Rectal smooth muscle tissue (tissue), 1 donor: ENCODE measurements around the gene PDCD2L.
"Not testable (repeated sequence)": the region's sequence is repeated elsewhere in the genome, so short reads cannot be mapped to it uniquely, and the experiment has no call there.

Source experiments
- H3K27ac ChIP-seq: one replicate; pipeline ENCODE4 v1.7.0; 2013; ENCODE audit warnings: low read depth, low read length, inconsistent platforms
- H3K27me3 ChIP-seq: one replicate; pipeline ENCODE4 v1.7.0; 2013; ENCODE audit warnings: low read length; ENCODE audit not compliant: control insufficient read depth, insufficient read depth
- H3K36me3 ChIP-seq: one replicate; pipeline ENCODE4 v1.7.0; 2013; ENCODE audit warnings: low read length; ENCODE audit not compliant: control insufficient read depth, insufficient read depth
- H3K4me1 ChIP-seq: one replicate; pipeline ENCODE4 v1.7.0; 2013; ENCODE audit warnings: low read length; ENCODE audit not compliant: control insufficient read depth, insufficient read depth
- H3K4me3 ChIP-seq: one replicate; pipeline ENCODE4 v1.7.0; 2013; ENCODE audit warnings: low read length
- H3K9ac ChIP-seq: one replicate; pipeline ENCODE4 v1.7.0; 2013; ENCODE audit warnings: low read length

PDCD2L gene

DNA sequence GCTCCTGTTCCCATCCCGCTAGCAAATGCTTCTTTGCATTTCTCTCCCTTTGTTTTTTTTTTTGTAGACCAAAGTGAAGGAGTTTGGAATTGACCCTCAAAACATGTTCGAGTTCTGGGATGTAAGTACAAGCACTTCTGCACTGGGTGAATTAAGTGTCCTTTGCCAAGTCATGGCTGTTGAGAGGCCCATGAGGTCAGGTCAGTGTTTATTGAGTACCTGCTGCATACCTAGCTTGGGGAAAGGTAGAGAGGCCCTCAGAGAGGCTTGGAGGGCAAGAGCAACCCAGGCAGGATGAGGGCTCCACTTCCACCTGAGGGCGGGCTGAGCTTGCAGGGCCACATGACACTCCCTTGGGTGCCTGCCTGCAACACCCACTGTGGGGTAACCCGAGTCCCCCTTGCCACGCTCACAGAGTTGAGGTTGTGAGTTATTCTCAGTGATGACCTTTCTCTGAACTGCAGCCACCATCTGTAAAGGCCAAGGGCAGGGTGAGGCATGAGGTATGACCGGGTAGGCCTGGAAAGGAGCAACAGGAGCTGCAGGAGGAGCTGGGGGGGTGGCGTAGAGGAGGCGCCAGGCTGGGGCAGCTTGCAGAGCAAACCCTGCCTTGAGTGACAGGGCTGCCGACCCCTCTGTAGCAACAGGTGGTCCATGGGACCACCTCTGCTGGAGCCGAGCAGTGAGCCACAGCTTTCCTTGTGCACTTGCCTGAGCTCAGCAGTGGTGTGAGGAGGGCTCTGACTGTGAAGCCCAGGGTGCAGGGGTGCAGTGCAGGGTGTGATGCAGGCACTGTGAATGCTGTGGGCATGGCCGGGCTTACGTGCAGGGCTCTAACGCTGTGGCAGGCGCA lies 22.6 kb upstream of the PDCD2L start:
- Histone ChIP-seq H3K27ac (no peak overlapping the region), H3K9ac (no peak overlapping the region), H3K4me1 (no peaks in the 10 kb centered on the region), H3K36me3 (peaks cover 64% of the 10 kb centered on the region), H3K27me3 (no peaks in the 10 kb centered on the region), H3K4me3 (no peak overlapping the region)

DNA sequence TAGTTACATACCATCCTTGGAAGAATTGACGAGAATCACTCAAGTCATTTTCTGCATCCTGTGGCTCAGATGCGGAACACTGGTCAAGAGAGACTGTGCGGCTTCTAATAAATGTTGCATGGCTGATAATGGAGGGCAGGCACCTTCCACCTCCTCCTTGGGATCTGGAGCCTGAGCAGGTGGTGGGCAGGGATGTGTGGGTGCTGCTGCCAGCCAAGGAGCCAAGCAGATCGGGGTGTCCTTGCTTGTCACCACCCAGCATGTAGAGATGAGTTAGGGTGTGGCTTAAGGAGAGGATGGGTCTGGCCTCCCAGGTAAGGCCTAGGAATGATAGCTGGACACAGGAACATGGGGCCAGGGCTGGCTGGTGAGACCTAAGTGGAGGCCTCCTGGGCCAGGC lies 21.7 kb upstream of the PDCD2L start:
- Histone ChIP-seq H3K27ac (no peak overlapping the region), H3K36me3 (peaks cover 66% of the 10 kb centered on the region), H3K27me3 (no peaks in the 10 kb centered on the region), H3K9ac (no peak overlapping the region), H3K4me3 (no peak overlapping the region), H3K4me1 (no peaks in the 10 kb centered on the region)

DNA sequence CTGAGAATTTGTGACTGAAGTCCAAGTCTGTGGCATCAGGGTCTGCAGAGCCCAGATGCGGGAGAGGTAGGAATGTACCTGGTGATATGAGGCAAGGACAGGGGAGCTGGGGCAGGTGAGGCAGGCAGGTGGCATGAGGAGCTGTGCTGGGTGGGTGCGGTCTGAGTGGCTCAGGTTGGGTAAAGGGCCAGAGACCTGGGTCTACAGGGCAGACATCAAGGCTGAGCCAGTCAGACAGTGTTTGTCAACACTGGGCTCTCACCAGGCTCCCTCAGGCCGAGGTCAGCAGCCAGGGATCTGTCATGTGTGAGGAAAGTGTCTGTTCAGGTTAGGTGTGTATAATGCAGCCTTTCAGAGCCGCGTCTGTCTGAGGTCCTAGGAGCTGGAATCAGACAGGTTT lies 20.6 kb upstream of the PDCD2L start:
- no peak overlapping the region for H3K4me3 ChIP-seq
- no peak overlapping the region for H3K27ac ChIP-seq
- H3K27me3 ChIP-seq: no peaks in the 10 kb centered on the region
- no peak overlapping the region for H3K9ac ChIP-seq
- peaks cover 61% of the 10 kb centered on the region for H3K36me3 ChIP-seq
- H3K4me1 ChIP-seq: no peaks in the 10 kb centered on the region

- no peaks in the 10 kb centered on the region for H3K27me3 ChIP-seq
- no peak overlapping the region for H3K27ac ChIP-seq
- H3K36me3 ChIP-seq: peaks cover 59% of the 10 kb centered on the region
- H3K9ac ChIP-seq: no peak overlapping the region
- H3K4me3 ChIP-seq: no peak overlapping the region
- no peaks in the 10 kb centered on the region for H3K4me1 ChIP-seq
Observed at GRCh38 chr19:34386645-34387445, 17.4 kb upstream of the PDCD2L start.

DNA sequence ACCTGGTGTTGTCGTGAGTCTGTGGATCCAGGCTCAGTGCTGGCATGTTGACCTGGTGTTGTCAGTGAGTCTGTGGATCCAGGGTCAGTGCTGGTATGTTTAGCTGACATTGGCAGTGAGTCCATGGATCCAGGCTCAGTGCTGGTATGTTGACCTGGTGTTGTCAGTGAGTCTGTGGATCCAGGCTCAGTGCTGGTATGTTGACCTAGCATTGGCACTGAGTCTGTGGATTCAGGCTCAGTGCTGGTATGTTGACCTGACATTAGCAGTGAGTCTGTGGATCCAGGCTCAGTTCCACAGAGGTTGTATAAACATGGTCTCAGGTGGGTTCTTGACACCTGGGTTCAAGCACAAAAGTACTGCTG lies 16.8 kb upstream of the PDCD2L start:
- H3K4me1 ChIP-seq: no peaks in the 10 kb centered on the region
- no peak overlapping the region for H3K9ac ChIP-seq
- H3K4me3 ChIP-seq: no peak overlapping the region
- no peaks in the 10 kb centered on the region for H3K27me3 ChIP-seq
- peaks cover 56% of the 10 kb centered on the region for H3K36me3 ChIP-seq
- no peak overlapping the region for H3K27ac ChIP-seq

GRCh38 chr19:34388745-34389144 lies 15.5 kb upstream of the PDCD2L start:
- H3K4me1 ChIP-seq, H3K27ac ChIP-seq, H3K27me3 ChIP-seq, H3K9ac ChIP-seq, H3K4me3 ChIP-seq: not testable (repeated sequence)
- peaks cover 52% of the 10 kb centered on the region for H3K36me3 ChIP-seq

DNA sequence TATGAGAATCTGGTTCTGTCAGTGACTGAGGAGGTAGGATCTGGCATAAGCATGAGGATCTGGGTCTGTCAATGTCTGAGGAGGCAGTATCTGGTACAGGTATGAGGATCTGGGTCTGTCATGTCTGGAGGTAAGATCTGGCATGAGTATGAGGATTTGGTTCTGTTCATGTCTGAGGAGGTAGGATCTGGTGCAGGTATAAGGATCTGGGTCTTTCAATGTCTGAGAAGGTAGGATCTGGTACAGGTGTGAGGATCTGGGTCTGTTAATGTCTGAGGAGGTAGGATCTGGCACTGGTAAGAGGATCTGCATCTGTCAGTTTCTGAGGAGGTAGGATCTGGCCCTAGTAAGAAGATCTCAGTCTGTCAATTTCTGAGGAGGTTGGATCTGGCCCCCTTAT lies 12.4 kb upstream of the PDCD2L start:
- Histone ChIP-seq H3K27ac (no peak overlapping the region), H3K36me3 (peaks cover 67% of the 10 kb centered on the region), H3K4me3 (no peak overlapping the region), H3K27me3 (no peaks in the 10 kb centered on the region), H3K9ac (no peak overlapping the region), H3K4me1 (no peaks in the 10 kb centered on the region)

- no peaks in the 10 kb centered on the region for H3K27me3 ChIP-seq
Observed at GRCh38 chr19:34393031-34393430, 11.2 kb upstream of the PDCD2L start.

DNA sequence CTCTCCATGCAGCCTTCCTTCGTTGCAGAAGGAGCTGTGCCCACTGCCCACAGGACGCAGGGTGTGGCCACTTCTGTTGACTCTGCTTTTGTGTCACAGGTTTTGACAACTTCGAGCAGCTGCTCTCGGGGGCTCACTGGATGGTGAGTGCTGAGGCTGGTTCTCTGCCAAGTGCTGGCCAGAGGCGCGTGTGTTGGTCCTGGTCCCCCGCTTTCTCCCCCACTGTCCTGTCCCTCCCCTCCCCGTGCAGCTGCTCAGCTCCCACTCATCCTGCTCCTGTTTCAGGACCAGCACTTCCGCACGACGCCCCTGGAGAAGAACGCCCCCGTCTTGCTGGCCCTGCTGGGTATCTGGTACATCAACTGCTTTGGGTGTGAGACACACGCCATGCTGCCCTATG lies 10.6 kb upstream of the PDCD2L start:
- Histone ChIP-seq H3K4me1 (no peaks in the 10 kb centered on the region), H3K27ac (no peak overlapping the region), H3K9ac (no peak overlapping the region), H3K36me3 (peaks cover 66% of the 10 kb centered on the region), H3K27me3 (no peaks in the 10 kb centered on the region), H3K4me3 (no peak overlapping the region)

More at GRCh38 chr19:34393031-34393430, 11.2 kb upstream of the PDCD2L start:
- Histone ChIP-seq H3K36me3 (peaks cover 66% of the 10 kb centered on the region), H3K4me3 (no peak overlapping the region), H3K27ac (no peak overlapping the region), H3K4me1 (no peaks in the 10 kb centered on the region), H3K9ac (no peak overlapping the region)

- H3K4me1 ChIP-seq: no peaks in the 10 kb centered on the region
- H3K27me3 ChIP-seq: no peaks in the 10 kb centered on the region
- no peak overlapping the region for H3K27ac ChIP-seq
- no peak overlapping the region for H3K4me3 ChIP-seq
- no peak overlapping the region for H3K9ac ChIP-seq
- peaks cover 47% of the 10 kb centered on the region for H3K36me3 ChIP-seq
Observed at GRCh38 chr19:34397853-34398252, 6.3 kb upstream of the PDCD2L start.

GRCh38 chr19:34399886-34400285 lies 4.3 kb upstream of the PDCD2L start:
- H3K36me3 ChIP-seq: peaks cover 35% of the 10 kb centered on the region

DNA sequence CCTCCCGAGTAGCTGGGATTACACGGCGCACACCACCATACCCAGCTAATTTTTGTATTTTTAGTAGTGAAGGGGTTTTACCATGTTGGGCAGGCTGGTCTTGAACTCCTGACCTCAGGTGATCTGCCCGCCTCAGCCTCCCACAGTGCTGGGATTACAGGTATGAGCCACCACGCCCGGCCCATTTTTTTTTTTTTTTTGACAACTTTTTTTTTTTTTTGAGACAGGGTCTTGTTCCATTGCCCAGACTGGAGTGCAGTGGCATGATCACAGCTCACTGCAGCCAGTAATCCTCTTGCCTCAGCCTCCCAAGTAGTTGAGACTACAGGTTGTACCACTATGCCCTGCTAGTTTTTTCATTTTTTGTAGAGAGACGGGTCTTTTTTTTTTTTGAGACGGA lies 3.4 kb upstream of the PDCD2L start:
- not testable (repeated sequence) for H3K4me3 ChIP-seq, H3K27me3 ChIP-seq, H3K4me1 ChIP-seq, H3K9ac ChIP-seq, H3K27ac ChIP-seq
- H3K36me3 ChIP-seq: peaks cover 28% of the 10 kb centered on the region

More at GRCh38 chr19:34399886-34400285, 4.3 kb upstream of the PDCD2L start:
- Histone ChIP-seq H3K4me3 (no peak overlapping the region), H3K9ac (no peak overlapping the region), H3K4me1 (peaks cover 3% of the 10 kb centered on the region), H3K27me3 (no peaks in the 10 kb centered on the region), H3K27ac (no peak overlapping the region)
